T follicular helper cell (primary cell): ENCODE measurements around the gene ELOB.

ENCODE experiments used
- DNase-seq: peaks from one replicate; pipeline ENCODE4 v3.0.0-alpha.2; 2020; ENCODE audit warnings: low read depth
- total RNA-seq, 2 experiments: gene quantifications; one replicate each; lab custom pipeline; 2026; lab: John Stamatoyannopoulos, UW

Gene ELOB
- 98.5 to 116 reads per million in 2 experiments for total RNA-seq

- peak; percentile 83 for DNase-seq
These were observed at the start of gene ELOB for GRCh38 chr16:2777231-2777902. Gene ELOB (minus strand): TSS chr16:2777280. CDS start chr16:2777239, 41 bp downstream.

- DNase-seq, result no peak
These were observed 48.8 kb upstream of the ELOB start for GRCh38 chr16:2825906-2826305.

- no peak for DNase-seq
These were observed 48.1 kb upstream of the ELOB start for GRCh38 chr16:2825049-2825742.

GRCh38 chr16:2824626-2825025 is 47.5 kb upstream of the ELOB start:
- DNase-seq, result no peak

GRCh38 chr16:2822496-2822895 is 45.4 kb upstream of the ELOB start:
- DNase-seq, result no peak

GRCh38 chr16:2822158-2822495 is 45.0 kb upstream of the ELOB start:
- no peak for DNase-seq

GRCh38 chr16:2821487-2822157 is 44.5 kb upstream of the ELOB start:
- DNase-seq, result no peak

GRCh38 chr16:2820836-2821486 is 43.9 kb upstream of the ELOB start:
- DNase-seq, result no peak

GRCh38 chr16:2819939-2820835 is 43.1 kb upstream of the ELOB start:
- DNase-seq, result no peak

- DNase-seq, result no peak
These were observed 42.3 kb upstream of the ELOB start for GRCh38 chr16:2819179-2819938.

- DNase-seq, result no peak
These were observed 41.3 kb upstream of the ELOB start for GRCh38 chr16:2818272-2818876.

- DNase-seq, result no peak
These were observed 40.5 kb upstream of the ELOB start for GRCh38 chr16:2817340-2818271.

- DNase-seq, result no peak
These were observed 39.8 kb upstream of the ELOB start, which contains the start of gene PRSS21 for GRCh38 chr16:2816751-2817339. Gene PRSS21 (plus strand): TSS chr16:2817237. CDS start chr16:2817269, 32 bp downstream.

- DNase-seq, result no peak
These were observed 38.3 kb upstream of the ELOB start for GRCh38 chr16:2815299-2815771.

GRCh38 chr16:2814551-2815298 is 37.6 kb upstream of the ELOB start:
- no peak for DNase-seq

GRCh38 chr16:2813771-2814221 is 36.7 kb upstream of the ELOB start:
- DNase-seq, result no peak

- no peak for DNase-seq
These were observed 34.8 kb upstream of the ELOB start for GRCh38 chr16:2811703-2812471.
